OCI-LY1 (cell line): ENCODE data around the gene SPSB3.

Experiments
- EZH2 ChIP-seq: fragments of 200-600 bp; sonication (generic), shearing (Covaris generic); IDR thresholded peaks from 2 replicates; pipeline ENCODE4 v1.8.0; 2017; ENCODE audit warnings: borderline replicate concordance, mixed run types, mild to moderate bottlenecking, antibody characterized with exemption, low read length, moderate library complexity, mixed read lengths
- TF ChIP-seq, protein P1 (sequence below): fragments of 200-600 bp; sonication (generic), shearing (Covaris generic); IDR thresholded peaks from 2 replicates; pipeline ENCODE4 v1.5.1; 2017; ENCODE audit warnings: mild to moderate bottlenecking, antibody characterized with exemption, low read length, moderate library complexity, mixed read lengths

DNA sequence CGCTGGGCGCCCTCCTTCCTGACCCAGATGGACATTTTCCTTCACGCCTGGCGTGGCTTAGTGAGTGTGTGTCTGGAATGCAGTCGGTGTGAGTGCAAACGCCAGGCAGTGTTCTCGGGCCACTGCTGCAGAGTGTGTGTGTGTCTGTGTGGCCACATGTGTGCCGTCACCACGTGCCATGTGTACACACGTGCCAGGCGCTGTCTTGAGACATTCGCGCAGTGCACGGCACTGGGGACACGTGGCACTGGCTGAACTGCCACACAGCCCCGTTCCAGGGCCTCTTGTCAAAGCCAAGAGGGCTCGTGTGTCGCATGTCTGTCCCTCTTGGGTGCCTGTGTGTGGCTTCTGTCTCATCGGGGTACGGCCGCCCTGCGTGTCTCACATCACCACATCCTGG lies 47.6 kb downstream of the SPSB3 start:
- TF ChIP-seq, protein P1, sequence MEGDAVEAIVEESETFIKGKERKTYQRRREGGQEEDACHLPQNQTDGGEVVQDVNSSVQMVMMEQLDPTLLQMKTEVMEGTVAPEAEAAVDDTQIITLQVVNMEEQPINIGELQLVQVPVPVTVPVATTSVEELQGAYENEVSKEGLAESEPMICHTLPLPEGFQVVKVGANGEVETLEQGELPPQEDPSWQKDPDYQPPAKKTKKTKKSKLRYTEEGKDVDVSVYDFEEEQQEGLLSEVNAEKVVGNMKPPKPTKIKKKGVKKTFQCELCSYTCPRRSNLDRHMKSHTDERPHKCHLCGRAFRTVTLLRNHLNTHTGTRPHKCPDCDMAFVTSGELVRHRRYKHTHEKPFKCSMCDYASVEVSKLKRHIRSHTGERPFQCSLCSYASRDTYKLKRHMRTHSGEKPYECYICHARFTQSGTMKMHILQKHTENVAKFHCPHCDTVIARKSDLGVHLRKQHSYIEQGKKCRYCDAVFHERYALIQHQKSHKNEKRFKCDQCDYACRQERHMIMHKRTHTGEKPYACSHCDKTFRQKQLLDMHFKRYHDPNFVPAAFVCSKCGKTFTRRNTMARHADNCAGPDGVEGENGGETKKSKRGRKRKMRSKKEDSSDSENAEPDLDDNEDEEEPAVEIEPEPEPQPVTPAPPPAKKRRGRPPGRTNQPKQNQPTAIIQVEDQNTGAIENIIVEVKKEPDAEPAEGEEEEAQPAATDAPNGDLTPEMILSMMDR = no peak
- no peak for TF ChIP-seq EZH2
